Measurements from ENCODE around the gene SUFU.

The SUFU gene

DNA sequence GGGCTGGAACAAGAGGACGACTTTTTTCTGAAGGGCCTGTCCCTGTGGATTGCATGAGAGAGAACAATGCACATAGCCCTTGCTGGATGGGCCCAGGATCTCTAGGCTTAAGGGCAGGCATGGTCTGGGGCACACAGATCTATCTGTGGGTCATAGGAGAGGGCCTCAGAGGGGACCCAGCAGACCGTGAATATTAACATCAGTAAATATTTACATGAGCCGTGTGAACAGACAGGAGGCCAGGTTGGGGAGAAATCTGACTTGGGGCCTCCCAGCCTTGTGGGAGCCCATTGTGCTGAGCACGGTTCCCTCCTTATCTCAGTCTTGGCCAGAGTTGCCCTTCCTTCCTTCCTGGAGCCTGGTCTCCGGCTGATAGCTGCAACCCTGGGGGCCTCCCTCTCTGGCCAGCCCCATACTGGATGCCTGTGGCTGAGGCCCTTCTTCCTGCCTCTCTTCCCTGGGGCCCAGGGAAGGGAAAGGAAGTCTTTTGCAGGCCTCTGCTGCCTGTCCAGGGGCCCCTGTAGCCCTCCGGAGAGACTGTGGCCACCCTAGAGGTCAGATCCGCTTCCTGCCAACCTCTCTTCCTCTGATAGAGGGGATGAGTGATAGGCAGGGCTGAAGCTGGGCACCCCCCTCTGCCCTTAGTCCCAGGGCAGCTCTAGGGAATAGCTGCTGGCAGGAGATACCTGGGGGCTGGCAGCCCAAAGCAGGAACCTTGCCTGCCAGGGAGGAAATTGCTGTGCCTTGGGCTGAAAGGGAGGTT lies 96.0 kb downstream of the SUFU start:
- DNase-seq = no peak

DNA sequence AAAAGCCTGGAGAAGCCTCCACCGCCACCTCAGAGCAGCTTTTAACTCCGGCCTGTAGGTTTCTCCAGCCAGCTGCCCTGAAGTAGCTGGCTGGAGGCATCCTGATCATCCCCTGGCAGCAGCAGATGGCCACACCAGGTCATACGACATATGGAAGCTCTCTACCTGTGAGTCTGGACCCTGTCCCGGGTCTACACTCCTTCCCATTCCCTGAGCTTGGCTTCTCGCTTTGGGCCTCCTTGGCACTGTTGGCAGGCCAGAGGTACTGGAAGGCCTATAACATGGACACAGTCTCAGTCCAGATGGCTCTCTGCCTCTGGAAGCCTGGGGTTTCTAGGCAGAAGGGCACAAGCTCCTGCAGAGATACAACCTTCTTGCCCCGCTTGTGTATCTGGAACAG lies 97.0 kb downstream of the SUFU start:
- no peak for DNase-seq

DNA sequence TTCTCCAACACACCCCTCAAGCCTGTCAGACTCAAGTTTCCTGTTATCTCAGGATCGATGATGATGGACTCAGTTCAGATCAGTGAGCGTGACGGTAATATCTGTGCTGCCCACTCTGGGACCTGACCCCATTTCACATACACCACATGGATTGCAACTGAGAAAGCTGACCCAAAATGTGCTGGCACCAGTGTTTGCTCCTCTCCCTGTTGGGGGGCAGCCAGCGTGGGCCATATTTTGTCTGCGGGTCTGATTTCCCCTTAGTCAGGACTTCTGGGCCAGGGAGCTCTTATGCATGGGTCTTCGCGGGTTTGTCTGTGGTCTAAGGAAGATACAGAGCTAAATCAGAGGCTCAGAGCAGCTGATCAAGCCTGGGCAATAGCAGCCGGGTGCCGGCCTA lies 97.9 kb downstream of the SUFU start:
- DNase-seq = no peak

DNA sequence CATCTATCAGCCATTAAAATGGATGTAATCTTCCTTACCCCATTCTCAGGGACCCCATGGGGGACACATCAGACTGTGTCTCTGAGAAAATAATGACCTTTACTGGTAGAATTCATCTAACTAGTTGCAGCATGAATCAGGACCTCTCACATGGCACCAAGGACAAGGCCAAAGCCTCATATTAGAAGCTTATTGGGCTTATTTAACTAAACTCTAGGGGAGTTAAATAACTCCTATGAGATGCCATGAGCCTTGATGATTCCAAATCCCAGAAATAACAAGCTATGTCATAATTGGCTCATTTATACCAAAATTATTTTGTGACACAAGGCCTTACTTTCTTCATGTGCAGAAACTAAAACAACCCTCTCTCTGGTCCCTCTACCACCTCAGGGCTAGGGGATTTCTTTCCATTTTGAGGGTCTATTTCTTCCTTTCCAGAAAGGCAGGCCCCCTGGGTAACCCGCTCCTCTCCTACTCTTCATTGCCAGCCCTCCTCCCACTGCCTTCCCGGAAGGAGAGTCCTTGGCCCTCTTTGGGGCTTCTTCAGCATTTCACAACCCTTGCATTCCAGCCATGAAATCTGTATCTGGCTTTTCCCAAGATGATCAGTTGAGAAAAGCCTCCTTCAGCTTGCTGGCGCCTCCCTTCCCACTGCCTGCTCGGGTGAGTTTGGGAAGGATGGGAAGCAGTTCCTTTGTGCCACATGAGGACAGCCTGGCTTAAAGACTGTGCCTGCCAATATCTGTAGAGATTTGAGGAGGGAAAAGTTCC lies 98.7 kb downstream of the SUFU start:
- DNase-seq = no peak

DNA sequence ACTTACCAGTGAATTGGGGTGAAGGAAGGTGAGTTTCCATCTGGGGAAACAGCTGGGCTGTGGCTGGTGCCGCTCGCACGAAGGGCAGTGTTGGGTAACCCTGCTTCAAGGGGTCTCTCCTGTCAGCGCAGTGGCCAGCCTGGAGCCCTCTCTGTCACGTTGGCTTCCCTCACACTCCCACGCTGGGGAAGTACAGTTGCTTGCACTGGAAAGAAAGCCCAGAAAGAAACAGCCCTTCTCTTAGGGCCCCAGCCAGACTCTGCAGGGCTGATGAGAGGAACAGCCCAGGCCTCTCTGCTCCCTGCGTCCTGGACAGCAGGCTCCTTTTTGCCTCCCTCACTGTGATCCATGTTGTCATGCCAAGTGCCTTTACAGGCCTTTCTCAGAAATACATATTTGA lies 100.2 kb downstream of the SUFU start:
- no peak for DNase-seq

DNA sequence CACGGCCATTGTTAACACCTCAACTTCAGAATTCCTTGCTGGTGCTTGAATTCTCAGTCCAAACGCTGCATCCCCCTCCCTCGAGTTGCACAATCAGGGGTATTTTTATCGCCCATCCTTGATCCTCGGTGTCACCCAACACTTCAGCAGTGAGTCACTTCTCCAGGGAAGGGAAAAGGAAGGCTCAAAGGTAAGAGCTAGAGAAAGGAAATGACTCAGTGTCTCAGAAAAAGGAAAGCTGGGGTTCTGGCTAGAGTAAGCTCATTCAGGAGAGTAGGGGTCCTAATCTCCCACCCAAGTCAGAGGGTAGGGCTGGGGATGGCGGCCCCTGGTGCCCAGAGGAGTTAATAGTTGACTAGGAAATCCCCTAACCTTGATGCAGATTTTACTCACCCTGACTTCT lies 100.7 kb downstream of the SUFU start:
- no peak for DNase-seq

DNA sequence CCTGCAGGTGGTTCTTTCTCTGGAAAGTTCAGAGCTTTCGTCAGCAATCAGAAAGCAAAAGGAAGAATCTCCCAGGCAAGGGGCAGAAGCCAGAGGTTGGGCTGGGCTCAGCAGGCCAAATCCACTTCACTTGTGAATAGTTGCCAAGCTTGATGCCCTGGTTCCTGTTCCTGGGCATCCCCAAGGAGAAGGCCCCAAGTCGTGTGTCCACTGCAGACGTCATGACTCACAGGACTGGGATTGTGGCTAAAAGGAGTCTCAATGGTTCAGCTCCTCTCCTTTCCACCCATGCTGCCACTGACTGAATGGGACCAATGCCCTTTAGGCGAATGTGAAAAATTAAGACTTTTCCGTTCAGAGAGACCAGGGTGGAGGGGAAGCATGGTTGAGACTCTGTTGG lies 101.9 kb downstream of the SUFU start:
- no peak for DNase-seq

DNA sequence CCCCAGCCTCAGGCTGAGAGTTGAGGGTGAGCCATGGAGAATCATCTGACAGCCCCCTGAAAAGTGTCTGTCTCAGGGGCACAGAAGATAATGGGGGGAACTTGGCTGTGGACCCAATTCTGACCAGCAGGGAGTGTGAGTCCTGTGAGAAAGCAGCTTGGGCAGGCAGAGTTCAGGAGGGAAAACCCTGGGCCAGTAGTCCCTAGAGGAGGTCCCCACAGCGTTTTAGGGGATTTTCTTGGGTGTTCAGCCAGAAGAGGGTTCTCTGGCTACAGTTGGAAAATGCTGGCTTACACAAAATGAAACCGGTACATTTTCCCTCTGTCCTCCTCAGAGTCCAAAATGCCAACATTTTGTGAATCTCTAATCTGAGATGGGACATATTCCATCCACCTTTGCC lies 104.7 kb downstream of the SUFU start:
- no peak for DNase-seq

DNA sequence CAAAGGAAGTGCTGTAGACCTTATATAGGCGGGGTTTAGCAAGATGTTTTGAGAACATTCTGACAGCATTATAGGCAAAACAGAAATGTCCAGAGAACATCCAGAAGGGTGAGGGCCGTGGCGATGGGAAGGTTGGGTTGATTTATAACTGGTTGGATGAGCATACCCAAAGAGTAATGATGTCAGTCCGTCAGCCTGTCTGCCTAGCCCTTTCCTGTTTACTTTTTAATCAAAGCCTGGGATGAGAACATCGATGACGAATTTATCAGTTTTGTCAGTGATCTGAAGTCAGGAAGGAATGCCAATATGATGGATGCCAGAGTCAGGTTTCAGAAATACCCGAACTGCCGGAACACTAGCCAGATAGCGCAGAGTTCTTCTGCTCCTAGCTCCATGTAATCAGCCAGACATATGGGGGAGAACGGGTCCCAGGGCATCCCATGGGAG lies 106.7 kb downstream of the SUFU start:
- no peak for DNase-seq

DNA sequence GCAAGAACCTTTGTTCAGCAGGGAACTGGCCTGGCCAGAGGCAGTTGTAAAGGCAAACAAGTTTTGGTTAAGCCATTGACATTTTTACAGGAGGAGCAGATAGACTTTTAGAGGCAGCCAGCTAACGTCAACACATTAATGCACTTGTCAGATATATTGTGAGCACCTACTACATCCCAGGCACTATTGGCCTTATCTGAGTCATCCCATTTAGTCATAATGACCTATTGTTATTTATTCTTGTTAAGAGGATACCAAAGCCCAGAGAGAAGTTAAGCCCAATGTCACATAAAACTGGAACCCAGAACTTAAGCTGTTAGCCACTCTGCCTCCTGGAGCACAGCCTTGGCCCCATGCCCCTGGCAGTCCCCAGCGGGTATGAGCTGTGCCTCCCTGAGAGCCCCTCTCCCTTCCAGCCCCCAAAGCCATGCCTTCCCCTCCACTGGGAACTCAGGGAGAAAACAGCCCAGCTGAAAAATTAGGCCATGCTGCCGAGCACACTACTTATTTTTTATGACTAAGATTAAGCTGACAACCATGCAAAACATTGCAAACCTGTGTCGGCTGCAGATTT lies 107.8 kb downstream of the SUFU start:
- DNase-seq = no peak

DNA sequence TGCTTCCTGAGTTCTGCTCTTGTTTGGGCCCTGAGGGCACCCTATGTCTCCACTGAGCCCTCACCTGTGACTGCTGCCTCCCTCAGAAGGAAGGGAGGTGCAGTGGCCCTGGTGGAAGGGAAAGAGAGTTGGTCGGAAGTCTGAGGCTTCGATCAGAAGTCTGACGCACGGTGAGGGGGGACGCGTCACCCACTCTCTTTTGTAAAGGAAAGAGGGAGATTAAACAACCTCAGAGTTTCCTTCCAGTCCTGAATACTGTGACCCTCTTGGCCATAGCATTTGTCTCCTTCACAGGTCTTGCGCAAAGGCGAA lies 109.1 kb downstream of the SUFU start:
- no peak for DNase-seq

DNA sequence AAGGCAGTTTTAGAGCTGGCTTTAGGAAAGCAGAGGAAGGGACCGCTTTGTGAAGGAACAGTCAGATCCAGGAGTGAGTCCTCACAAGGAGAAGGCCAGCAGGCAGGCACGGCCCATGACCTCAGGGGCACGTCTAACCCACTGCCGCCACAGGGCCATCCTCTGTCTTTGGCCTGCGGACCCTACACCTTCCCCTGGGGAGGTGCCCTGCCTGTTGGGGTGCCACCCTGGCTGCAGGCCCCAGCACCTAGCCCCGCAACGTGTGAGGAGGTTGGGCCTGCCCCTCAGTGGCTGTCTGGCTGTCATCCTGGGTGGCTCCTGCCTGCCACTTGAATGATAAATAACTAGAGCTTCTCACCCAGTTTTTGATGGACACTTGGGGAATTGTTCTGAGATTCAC lies 109.5 kb downstream of the SUFU start:
- no peak for DNase-seq

DNA sequence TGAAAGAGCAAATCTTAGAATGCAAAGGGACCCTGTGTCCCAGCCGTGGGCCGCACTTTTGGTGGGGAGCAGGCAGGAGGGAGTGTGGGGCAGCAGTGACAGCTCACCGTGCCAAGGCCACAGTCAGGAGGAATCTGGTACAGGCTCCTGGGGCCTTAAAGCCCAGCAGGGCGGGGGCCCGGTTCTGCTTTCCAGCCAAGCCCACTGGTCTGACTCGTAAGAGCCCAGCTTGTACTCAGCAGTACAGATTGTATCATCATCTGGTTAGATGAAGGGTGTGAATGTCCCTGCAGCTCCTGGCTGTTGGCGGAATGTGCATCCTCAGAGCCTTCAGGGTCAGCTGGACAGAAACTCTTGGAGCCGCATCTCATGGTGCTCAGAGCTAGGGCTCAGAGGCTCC lies 110.0 kb downstream of the SUFU start:
- no peak for DNase-seq

DNA sequence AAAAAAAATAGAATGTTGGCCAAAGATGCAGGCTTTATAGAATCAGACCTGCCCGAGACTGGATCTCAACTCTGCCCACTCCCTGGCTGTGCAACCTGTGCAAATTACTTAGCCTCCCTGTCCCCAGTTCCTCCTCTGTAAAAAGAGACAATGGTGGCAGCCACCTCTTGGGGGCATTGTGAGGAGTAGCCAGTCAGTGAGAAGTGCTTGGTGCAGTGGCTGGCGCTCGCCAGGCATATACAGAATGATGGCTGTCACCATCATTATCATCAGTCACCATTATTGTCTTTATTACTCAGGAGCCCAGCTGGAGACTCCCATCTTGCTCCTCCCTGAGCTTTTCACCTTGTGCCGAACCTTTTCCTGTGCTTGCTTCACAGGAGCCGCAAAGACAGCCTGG lies 111.1 kb downstream of the SUFU start:
- no peak for DNase-seq

DNA sequence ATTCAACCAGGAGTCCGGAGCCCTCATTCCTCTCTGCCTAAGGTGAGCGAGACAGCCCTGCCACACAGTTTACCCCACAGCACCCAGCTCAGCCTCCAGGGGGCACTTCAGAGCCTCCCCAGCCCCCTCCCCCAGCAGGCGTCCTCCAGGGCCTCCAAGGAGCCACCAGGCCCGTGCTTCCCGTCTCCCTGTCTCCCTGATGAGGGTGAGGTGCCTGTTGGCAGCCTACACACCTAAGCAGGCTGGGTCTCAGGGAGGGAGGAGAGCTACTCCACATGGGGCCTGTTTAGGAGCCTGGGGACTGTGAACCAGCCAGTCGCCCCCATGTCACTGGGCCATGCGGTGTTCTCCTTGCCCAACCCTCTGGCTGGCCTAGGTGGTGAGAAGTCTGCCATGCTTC lies 111.6 kb downstream of the SUFU start:
- DNase-seq = no peak

DNA sequence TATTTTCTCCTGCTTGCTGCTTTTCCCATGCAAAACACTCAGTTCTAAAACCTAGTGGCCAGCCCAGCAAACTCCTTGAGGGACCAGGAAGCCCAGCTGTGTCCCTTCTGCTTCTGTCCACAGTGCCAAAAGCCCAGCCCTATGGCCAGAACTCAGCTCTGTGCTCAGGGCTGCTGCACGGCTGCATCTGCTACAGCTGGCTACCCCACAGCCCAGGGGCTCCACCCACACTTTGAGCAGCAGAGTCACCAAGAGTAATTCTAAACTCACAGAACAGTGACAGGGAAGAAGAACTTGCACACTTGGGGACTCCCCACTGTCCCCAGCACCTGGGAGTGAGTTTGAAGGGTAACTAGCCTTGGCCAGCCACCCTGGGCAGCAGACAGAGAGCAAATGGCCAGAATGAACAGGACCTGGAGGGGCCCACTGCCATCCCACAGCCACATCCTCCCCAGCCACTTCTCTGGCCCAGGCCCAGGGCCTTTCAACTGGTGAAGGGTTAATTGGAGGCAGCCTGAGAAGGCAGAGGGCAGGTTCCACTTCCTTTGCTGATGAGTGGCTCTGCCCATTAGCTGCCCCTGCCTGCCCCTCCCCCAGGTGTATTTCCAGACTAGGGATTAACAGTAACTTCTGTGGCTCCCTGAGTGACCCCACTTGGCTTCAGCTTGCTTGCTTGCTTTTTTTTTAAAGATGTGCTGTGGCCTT lies 112.4 kb downstream of the SUFU start:
- no peak for DNase-seq

DNA sequence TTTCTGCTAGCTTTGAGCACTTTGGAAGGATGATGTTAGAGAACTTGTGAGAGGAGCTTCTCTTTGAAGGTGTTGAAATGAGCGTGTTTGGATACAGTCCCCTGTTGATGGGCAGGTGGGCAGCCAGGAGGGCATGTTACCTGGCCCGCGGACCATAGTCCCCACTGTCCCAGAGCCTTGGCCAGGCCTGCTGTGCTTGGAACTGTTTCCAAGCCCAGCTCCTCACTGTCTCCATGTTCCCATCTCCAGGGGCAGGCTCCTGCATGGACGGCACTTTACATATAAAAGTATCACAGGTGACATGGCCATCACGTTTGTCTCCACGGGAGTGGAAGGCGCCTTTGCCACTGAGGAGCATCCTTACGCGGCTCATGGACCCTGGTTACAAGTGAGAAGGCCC lies 113.3 kb downstream of the SUFU start:
- no peak for DNase-seq

DNA sequence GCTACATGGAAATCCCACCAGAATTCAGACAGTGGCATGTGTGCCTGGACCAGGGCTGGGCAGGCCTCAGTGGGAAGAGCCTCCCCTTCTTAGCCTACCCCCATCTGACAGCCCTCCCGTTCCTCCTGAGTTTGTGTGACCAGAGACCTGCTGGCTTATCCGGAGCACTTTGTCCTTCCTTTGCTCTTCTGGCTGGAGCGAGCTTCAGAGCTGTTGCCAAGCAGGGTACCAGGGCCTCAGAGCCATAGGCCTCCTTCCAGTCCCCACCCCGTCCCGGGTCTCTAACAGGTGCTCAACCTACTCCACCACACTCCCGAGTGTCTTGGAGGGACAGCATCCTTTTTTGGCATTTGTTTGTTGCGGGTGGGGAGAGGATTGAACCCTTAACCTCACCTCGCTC lies 114.0 kb downstream of the SUFU start:
- DNase-seq = no peak

DNA sequence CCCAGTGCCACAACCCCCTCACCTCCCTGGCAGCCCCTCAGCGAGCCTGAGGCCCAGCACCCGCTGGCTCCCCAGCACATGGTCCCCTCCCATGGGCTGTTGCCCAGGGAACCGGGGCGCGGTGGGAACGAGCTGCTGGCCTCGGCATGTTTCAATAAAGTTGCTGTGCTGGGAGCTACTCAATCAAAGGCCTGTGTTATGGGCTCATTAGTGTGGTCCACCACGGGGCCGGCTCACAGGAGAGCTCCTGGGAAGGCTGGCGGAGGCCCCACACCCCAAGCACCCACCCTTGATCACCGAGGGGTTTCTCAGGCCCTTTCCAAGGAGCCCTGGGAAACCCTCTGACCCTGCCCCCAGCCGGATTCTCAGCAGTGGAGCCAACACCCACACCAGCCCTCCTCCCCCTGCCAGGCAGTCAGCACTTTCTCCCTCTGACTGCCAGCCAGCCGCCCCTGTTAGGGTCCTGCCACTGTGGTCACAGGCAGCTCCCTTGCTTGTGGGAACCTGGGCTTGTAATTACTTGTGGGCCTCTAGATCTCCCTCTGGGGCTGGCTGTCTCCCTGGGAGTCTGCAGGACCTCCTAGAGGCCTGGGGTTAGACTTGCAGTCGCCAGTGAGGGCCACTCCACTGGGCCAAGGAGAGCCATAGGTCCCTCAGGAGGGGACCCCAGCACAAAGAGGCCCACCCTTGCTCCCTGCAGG lies 115.7 kb downstream of the SUFU start:
- DNase-seq = no peak

DNA sequence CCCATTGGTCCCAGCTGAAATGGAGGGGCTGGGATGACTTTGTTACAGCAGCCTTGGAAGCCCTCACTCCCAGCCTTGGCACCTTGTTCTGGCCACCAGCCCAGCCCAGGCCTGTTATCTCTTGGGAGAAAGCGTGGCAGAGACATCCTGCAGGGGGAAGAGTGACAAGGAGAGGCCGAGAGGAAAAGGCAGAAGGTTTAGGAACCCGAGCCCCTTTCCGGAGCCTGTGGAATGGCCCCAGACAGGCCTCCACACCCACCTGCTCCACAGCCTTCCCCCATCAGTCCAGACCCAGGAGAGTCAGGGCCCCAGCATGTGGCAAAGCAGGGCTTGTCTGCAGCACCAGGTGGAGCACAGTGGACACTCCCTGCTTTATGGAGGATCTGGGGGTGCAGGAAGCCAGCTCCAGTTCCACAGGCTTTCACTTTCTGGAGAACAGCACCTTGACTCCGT lies 116.4 kb downstream of the SUFU start:
- DNase-seq = no peak

DNA sequence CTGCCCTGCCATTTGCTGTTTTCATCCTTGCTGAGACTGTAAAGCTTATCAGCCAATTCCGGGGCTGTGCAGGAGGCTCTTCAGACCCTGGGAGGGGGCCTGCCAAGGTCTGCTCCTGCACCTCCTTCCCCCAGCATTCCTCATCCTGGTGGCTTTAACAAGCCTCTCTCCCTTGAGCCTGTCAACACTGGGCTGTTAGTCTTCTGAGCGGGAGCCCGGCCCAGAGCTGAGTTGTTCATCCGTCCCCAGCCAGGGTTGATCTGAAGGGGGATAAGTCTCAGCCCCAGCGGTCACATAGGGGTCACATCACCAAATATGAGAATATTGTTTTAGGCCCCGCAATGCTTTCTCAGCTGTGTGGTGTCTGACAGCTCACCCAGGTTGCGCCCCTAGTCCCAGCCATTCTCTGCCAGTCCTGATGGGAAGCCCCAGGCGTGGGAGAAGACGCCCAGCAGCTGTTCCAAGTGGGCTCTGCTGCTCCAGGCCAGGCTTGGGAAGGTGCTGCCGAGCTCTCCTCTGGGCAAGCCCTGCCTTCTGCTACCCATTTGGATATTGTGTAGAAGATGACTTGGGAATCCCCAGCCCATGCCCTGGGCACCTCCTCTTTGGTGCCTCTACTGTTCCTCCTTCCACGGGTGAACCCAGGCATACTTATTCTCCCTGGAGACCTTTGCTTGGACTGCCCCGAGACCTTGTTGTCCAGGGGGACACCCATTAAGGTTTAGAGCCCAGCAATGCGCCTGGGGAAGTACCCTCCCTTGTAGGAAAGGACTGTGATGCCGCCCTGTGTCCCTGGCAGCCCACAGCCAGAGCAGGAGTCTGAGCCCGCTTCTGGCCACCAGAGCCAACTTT lies 117.0 kb downstream of the SUFU start:
- DNase-seq = no peak

All from NCI-H1092 (cell line).